Neuron (in vitro differentiated cells): ENCODE measurements around the gene MOSPD3.
A peak's percentile ranks its signal among the peaks of the same experiment; 100 is the strongest.

Experiments
- H2AFZ ChIP-seq: one replicate; pipeline ENCODE4 v1.6.1; 2013; ENCODE audit warnings: low read depth, mild to moderate bottlenecking, inconsistent platforms, low read length, moderate library complexity
- H3K27me3 ChIP-seq: one replicate; pipeline ENCODE4 v1.6.1; 2013; ENCODE audit warnings: low read length; ENCODE audit not compliant: insufficient read depth
- H3K36me3 ChIP-seq: one replicate; pipeline ENCODE4 v1.6.1; 2013; ENCODE audit warnings: low read length; ENCODE audit not compliant: insufficient read depth
- H3K4me1 ChIP-seq: one replicate; pipeline ENCODE4 v1.6.1; 2013; ENCODE audit warnings: low read length; ENCODE audit not compliant: insufficient read depth
- H3K4me3 ChIP-seq: 2 replicates; pipeline ENCODE4 v1.5.1; 2013; ENCODE audit warnings: mild to moderate bottlenecking, low read length, moderate library complexity
- H3K9me3 ChIP-seq: one replicate; pipeline ENCODE4 v1.6.1; 2013; ENCODE audit warnings: low read length

Gene MOSPD3

DNA sequence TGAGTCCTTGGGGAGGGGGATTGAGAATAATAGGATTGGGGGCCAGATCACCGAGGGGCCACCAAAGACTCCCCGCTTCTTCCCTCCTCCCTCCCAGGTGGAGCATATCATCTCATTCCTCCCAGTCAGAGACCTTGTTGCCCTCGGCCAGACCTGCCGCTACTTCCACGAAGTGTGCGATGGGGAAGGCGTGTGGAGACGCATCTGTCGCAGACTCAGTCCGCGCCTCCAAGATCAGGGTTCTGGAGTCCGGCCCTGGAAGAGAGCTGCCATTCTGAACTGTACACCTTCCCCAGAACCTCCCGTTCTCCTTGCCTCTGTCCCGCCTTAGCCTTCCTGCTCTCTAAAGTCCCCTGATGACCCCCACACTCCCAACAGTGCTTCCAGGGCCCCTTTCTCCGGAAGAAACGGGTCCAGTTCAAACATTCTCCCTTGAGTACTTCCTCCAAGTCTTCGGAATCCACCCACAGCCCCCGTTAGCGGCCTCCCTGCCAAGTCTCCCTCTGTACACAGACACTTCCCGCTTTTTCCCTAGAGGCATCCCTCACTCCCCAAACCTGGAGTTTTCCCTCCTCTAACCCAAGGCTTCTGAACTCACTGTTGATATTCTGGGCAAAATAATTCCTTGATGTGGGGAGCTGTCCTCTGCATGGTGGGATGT is 22.1 kb upstream of the MOSPD3 start:
- H3K4me3 ChIP-seq = no peak overlapping the region
- H3K9me3 ChIP-seq = no peaks in the 10 kb centered on the region
- peaks cover 8% of the 10 kb centered on the region for H3K4me1 ChIP-seq
- no peaks in the 10 kb centered on the region for H3K36me3 ChIP-seq
- no peaks in the 10 kb centered on the region for H3K27me3 ChIP-seq
- no peak overlapping the region for H2AFZ ChIP-seq

DNA sequence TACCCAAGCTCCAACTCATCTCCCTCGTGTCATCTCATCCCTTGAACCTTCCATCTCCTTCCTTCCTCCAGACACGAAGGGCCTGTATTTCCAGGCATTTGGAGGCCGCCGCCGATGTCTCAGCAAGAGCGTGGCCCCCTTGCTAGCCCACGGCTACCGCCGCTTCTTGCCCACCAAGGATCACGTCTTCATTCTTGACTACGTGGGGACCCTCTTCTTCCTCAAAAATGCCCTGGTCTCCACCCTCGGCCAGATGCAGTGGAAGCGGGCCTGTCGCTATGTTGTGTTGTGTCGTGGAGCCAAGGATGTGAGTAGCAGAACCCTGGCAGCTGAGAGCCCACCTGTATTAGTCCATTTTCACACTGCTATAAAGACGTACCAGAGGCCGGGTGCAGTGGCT is 20.7 kb upstream of the MOSPD3 start:
- no peak overlapping the region for H3K4me3 ChIP-seq
- no peaks in the 10 kb centered on the region for H3K9me3 ChIP-seq
- peaks cover 5% of the 10 kb centered on the region for H3K4me1 ChIP-seq
- no peaks in the 10 kb centered on the region for H3K27me3 ChIP-seq
- no peak overlapping the region for H2AFZ ChIP-seq
- no peaks in the 10 kb centered on the region for H3K36me3 ChIP-seq

DNA sequence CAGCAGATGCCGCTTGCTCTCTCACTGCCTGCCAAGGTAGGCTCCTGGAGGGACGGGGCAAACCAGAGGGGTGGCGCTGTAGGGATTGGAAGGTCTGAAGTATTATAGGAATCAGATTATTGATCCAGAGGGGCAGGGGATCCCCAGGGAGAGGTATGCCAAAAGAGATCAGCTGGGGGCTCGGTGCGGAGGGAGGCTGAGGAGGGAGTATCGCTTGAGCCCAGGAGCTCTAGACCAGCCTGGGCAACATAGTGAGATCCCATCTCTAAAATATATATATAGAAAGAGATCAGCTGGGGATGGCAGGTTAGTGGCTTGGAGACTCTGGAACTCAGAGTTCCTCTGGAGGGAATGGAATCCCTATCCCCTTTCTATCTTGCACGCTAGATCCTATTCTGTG is 17.2 kb upstream of the MOSPD3 start:
- no peaks in the 10 kb centered on the region for H3K36me3 ChIP-seq
- H2AFZ ChIP-seq = no peak overlapping the region
- H3K9me3 ChIP-seq = no peaks in the 10 kb centered on the region
- no peak overlapping the region for H3K4me3 ChIP-seq
- peaks cover under 1% of the 10 kb centered on the region for H3K4me1 ChIP-seq
- no peaks in the 10 kb centered on the region for H3K27me3 ChIP-seq

DNA sequence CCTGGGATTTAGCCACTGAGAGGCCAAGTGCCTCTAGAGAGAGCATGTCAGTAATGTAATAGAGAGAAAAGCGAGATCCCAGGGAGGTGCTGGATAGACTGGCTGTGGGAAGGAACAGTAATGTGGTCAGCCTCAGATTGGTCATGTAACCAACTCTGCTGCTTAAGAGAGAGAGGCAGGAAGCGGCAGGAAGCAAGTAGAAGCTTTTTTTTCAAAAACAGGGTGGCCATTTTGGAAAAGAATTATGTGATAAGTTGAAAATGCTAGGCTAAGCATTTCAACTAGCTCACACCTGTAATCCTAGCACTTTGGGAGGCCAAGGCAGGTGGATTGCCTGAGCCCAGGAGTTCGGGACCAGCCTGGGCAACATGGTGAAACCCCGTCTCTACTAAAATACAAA is 13.9 kb upstream of the MOSPD3 start:
- H3K4me1 ChIP-seq = peaks cover 30% of the 10 kb centered on the region
- H3K4me3 ChIP-seq = no peak overlapping the region
- no peak overlapping the region for H2AFZ ChIP-seq
- no peaks in the 10 kb centered on the region for H3K36me3 ChIP-seq
- H3K9me3 ChIP-seq = no peaks in the 10 kb centered on the region
- no peaks in the 10 kb centered on the region for H3K27me3 ChIP-seq

DNA sequence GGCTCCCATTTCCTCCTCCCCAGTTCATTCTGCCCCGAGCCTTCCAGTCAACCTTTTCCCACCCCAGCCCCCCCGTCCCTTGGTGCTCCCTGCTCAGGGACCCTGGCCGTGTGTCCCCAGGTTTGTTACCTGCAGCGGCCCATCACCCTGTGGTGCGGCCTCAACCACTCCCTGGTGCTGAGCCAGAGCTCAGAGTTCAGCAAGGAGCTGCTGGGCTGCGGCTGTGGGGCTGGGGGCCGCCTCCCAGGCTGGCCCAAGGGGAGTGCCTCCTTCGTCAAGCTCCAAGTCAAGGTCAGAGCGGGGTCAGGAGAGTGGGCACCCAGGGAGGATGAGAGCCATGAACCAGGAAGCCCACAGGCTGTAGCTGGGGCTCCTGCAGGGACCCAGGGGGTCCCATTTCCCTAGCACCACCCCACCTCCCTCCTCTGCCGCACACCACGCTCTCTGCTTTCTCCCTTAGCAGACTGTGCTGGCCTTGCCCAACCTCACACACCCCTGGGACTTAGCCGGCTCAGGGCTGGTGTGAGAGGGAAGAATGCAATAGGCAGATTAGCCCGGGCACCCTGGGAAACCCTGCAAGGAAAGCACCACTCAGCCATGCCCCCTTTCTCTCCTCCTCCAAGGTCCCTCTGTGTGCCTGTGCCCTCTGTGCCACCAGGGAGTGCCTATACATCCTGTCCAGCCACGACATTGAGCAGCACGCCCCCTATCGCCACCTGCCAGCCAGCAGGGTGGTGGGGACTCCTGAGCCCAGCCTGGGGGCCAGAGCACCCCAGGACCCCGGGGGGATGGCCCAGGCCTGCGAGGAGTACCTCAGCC is 12.2 kb upstream of the MOSPD3 start:
- Histone ChIP-seq H3K27me3 (no peaks in the 10 kb centered on the region), H3K9me3 (no peaks in the 10 kb centered on the region), H3K36me3 (no peaks in the 10 kb centered on the region), H3K4me3 (no peak overlapping the region), H2AFZ (no peak overlapping the region), H3K4me1 (peaks cover 33% of the 10 kb centered on the region)

DNA sequence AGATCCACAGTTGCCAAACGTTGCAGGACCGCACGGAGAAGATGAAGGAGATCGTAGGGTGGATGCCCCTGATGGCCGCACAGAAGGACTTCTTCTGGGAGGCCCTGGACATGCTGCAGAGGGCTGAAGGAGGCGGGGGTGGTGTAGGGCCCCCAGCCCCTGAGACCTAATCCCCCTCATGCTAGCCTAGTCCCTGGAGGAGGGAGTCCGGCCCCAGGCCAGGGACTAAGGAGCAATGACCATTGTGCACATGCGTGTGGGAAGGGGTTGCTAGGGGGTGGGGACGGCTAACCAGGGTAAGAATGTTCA is 11.7 kb upstream of the MOSPD3 start:
- H3K4me1 ChIP-seq = peaks cover 33% of the 10 kb centered on the region
- H3K9me3 ChIP-seq = no peaks in the 10 kb centered on the region
- no peak overlapping the region for H2AFZ ChIP-seq
- no peak overlapping the region for H3K4me3 ChIP-seq
- H3K27me3 ChIP-seq = no peaks in the 10 kb centered on the region
- H3K36me3 ChIP-seq = no peaks in the 10 kb centered on the region

DNA sequence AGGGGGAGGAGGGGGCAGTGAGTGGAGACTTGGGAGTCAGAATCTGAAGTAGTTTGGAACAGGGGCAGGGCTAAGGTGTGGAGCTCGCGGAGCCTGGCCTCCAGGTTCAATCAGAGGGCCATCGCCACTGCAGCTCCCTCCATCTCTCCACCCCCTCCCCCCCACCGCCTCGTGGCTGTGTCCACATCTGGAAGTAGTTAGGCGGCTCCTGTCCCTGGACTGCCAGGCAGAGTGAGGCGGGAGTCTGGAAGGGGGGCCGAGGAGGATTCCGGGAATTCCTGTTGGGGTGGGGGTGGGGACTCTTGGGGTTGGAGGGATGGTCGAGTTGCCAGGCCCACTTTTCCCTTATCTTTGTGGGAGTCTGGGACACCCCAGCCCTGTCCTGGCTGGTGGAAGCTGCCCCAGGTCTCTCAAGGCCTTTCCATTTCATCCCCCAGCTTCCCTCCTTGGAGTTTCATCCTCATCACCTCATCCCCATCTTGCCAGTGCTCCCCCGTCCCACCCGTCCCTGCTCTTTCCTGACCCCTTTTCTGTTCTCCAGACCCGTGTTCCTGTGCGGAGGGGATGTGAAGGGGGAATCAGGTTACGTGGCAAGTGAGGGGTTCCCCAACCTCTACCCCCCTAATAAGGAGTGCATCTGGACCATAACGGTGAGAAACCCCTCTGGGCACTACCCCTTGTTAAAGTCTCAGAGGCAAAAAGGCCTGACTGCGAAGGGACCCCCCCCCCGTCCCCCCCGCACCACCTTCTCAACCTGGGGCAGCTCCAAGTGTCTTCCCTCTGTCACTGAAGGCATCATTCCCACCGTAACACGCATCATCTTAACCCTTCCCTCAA is 9.2 kb upstream of the MOSPD3 start:
- Histone ChIP-seq H3K4me1 (peaks cover 33% of the 10 kb centered on the region), H3K27me3 (no peaks in the 10 kb centered on the region), H2AFZ (no peak overlapping the region), H3K9me3 (no peaks in the 10 kb centered on the region), H3K36me3 (no peaks in the 10 kb centered on the region), H3K4me3 (peak overlapping the region; percentile 33)

DNA sequence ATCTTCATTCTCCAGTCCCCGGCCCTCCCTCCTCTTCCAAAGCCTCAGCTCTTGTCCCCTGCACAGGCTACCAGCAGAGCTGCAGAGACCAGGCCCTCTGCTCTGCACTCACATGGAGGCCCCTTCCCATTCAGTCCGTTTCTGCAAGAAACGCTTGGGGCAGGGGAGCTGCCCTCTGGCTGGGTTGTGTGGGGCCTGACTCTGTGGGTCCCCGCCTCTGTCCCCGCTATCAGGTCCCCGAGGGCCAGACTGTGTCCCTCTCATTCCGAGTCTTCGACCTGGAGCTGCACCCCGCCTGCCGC is 8.7 kb upstream of the MOSPD3 start:
- H3K36me3 ChIP-seq = no peaks in the 10 kb centered on the region
- no peak overlapping the region for H2AFZ ChIP-seq
- peak overlapping the region; percentile 33 for H3K4me3 ChIP-seq
- H3K4me1 ChIP-seq = peaks cover 33% of the 10 kb centered on the region
- no peaks in the 10 kb centered on the region for H3K9me3 ChIP-seq
- H3K27me3 ChIP-seq = no peaks in the 10 kb centered on the region

DNA sequence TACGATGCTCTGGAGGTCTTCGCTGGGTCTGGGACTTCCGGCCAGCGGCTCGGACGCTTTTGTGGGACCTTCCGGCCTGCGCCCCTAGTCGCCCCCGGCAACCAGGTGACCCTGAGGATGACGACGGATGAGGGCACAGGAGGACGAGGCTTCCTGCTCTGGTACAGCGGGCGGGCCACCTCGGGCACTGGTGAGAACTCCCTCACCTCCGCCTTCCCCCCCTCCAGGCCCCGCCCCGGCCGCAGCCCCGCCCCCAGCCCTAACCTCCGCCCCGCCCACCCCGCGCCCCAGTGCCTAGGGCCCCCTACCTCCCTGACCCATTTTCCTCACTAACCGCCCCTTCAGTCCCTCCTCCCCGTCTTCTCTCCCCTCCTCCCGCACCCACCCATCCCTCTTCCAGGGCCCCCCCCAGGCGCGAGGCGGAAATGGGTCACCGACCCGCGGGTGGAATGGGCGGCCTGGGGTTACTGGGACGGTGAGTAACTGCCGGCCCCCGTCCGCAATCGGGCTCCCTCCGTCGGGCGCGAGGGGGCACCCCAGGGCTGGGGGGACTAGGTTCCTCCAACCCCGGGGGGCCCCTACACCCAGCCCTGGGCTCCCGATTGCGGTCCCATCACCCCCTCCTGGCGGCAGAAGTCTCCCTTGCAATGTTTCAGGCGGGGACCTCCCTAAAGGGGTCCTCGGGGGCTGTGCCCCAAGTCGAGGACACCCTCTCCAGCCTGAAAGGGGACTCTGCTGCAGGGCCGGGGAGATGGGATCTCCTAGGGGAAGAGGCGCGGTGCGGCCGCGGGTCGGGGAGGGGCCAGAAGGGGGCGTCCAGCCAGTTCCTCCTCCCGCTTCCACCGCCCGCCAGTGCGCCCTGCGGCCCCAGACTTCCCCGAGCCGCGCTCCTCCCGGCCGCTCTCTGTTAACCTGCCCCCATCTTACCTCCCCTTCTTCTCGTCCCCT is 8.0 kb upstream of the MOSPD3 start:
- Histone ChIP-seq H3K36me3 (no peaks in the 10 kb centered on the region), H3K4me1 (peaks cover 33% of the 10 kb centered on the region), H3K4me3 (peak overlapping the region; percentile 33), H3K27me3 (no peaks in the 10 kb centered on the region), H2AFZ (no peak overlapping the region), H3K9me3 (no peaks in the 10 kb centered on the region)

DNA sequence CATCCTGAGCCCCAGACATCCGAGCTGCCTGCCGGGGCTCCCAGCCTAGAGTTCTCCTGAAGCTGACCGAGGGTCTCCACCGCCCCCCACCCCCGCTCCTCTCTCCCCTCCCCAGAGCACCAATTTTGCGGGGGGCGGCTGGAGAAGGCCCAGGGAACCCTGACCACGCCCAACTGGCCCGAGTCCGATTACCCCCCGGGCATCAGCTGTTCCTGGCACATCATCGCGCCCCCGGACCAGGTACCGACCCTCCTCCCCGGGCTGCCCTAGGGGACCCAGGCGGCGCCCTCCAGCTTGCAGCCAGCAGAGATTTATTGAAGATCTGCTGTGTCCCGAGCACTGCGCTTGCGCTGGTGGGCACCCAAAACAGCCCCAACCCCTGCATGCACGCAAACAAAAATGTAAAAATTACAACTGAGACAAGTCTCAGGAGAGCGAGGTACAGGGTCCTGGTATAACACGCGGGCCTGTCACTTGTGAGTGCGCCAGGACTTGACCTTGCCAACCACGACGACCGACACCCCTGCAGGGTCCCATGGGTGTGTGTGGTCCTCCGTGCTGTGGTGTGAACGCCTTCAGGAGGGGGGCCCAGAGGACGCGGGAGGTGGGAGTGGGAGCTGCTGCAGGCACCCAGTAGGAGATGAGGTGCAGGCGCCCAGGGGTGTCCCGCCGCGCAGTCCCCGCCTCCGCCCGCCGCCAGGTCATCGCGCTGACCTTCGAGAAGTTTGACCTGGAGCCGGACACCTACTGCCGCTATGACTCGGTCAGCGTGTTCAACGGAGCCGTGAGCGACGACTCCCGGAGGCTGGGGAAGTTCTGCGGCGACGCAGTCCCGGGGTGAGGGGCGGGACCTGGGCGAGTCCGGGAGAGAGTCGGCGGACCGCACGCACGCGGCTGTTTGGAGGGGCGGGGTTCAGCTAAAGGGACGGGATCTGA is 7.1 kb upstream of the MOSPD3 start:
- H3K9me3 ChIP-seq = no peaks in the 10 kb centered on the region
- peaks cover 31% of the 10 kb centered on the region for H3K4me1 ChIP-seq
- H3K27me3 ChIP-seq = no peaks in the 10 kb centered on the region
- no peaks in the 10 kb centered on the region for H3K36me3 ChIP-seq
- H3K4me3 ChIP-seq = peak overlapping the region; percentile 22
- no peak overlapping the region for H2AFZ ChIP-seq

DNA sequence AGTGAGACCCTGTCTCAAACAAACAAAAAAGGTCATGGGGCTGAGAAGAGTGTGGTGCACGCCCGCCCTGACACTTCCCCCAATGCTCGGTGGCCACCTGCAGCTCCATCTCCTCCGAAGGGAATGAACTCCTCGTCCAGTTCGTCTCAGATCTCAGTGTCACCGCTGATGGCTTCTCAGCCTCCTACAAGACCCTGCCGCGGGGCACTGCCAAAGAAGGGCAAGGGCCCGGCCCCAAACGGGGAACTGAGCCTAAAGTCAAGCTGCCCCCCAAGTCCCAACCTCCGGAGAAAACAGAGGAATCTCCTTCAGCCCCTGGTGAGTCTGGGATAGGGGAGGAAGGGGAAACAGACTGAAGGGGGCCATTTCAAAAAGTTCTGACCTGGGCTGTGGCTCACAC is 6.0 kb upstream of the MOSPD3 start:
- no peak overlapping the region for H2AFZ ChIP-seq
- H3K9me3 ChIP-seq = no peaks in the 10 kb centered on the region
- no peaks in the 10 kb centered on the region for H3K36me3 ChIP-seq
- no peaks in the 10 kb centered on the region for H3K27me3 ChIP-seq
- peaks cover 22% of the 10 kb centered on the region for H3K4me1 ChIP-seq
- H3K4me3 ChIP-seq = no peak overlapping the region

DNA sequence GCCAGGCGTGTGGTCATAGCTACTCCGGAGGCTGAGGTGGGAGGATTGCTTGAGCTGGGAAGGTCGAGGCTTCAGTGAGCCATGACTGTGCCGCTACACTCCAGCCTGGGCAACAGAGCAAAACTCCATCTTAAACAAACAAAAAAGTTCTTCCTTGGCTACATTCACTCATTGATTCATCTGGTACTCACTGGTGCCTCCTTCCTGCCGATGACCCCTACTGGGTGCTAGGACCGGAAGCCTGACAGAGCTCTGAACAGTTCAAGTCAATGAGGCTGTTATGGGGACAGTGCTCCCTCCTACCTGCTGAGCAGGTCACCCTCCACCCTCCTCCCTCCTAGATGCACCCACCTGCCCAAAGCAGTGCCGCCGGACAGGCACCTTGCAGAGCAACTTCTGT is 5.2 kb upstream of the MOSPD3 start:
- H3K27me3 ChIP-seq = no peaks in the 10 kb centered on the region
- H3K4me3 ChIP-seq = no peak overlapping the region
- no peaks in the 10 kb centered on the region for H3K9me3 ChIP-seq
- peaks cover 16% of the 10 kb centered on the region for H3K4me1 ChIP-seq
- H3K36me3 ChIP-seq = no peaks in the 10 kb centered on the region
- H2AFZ ChIP-seq = no peak overlapping the region
